Gastroesophageal sphincter (tissue), 4 donors: Measurements from ENCODE around the gene AATF. TPM values are rescaled to one million over a fixed set of nuclear protein-coding genes. Genes with fewer than 3 reads are reported as not detected.

Source experiments
- ATAC-seq: fragments of 150-250 bp; one replicate; pipeline ENCODE4 v1.9.1; 2016; ENCODE audit warnings: mild to moderate bottlenecking, moderate library complexity
- H3K27ac ChIP-seq, 4 donors: fragments of 200-600 bp; sonication (generic) in 3 of 4; 1 replicate in 3 of 4; 2 replicates in 1 of 4; pipeline ENCODE4 v1.5.1; 2016 to 2019
- H3K27me3 ChIP-seq: fragments of 200-600 bp; sonication (generic); one replicate; pipeline ENCODE4 v1.5.1; 2019
- H3K36me3 ChIP-seq, 2 donors: fragments of 200-600 bp; sonication (generic); one replicate each; pipeline ENCODE4 v1.5.1; 2019; ENCODE audit warnings: control low read depth in 1 of 2
- H3K4me1 ChIP-seq, 3 donors: fragments of 200-600 bp; sonication (generic); 1 replicate in 2 of 3; 2 replicates in 1 of 3; pipeline ENCODE4 v1.5.1; 2016 to 2019; ENCODE audit warnings: control low read depth in 2 of 3
- H3K4me3 ChIP-seq, 2 donors: fragments of 200-600 bp; sonication (generic); one replicate each; pipeline ENCODE4 v1.5.1; 2019; ENCODE audit warnings: mild to moderate bottlenecking in 1 of 2, moderate library complexity in 1 of 2
- H3K9me3 ChIP-seq, 3 donors: fragments of 200-600 bp; sonication (generic); one replicate each; pipeline ENCODE4 v1.5.1; 2017 to 2019; ENCODE audit warnings: control low read depth in 2 of 3
- EP300 ChIP-seq: sonication (generic); formaldehyde crosslinking; IDR thresholded peaks from one replicate; pipeline ENCODE4 v1.6.1; 2017; ENCODE audit warnings: antibody characterized with exemption, mild to moderate bottlenecking
- POLR2A ChIP-seq, 2 donors: fragments of 450-650 bp; IDR thresholded peaks; one replicate each; pipeline ENCODE4 v1.6.1; 2017; ENCODE audit warnings: antibody characterized with exemption in 2 of 2, mild to moderate bottlenecking in 2 of 2, moderate library complexity in 1 of 2
- POLR2AphosphoS5 ChIP-seq: sonication (generic); formaldehyde crosslinking; IDR thresholded peaks from one replicate; pipeline ENCODE4 v1.6.1; 2017; ENCODE audit warnings: antibody characterized with exemption
- WGBS, 2 donors: methylation state at CpG; one replicate each; pipeline ENCODE4 v1.1.5; 2018; ENCODE audit warnings: low coverage in 1 of 2; 5-methylcytosine and 5-hydroxymethylcytosine counted together
- total RNA-seq, 4 donors: library from RNA; depleted of rRNA; stranded (reverse); fragments of >200 nt; gene quantifications; one replicate each; pipeline ENCODE4 v1.1.0, GENCODE V29; 2016
- TF ChIP-seq, protein P1 (sequence below), 4 experiments: fragments of 200-600 bp in 2 of 4; fragments of 450-650 bp in 2 of 4; sonication (generic) in 1 of 4; IDR thresholded peaks; one replicate each; pipeline ENCODE4 v1.5.1; 2017 to 2019; ENCODE audit warnings: antibody characterized with exemption in 4 of 4, mild to moderate bottlenecking in 2 of 4, moderate library complexity in 2 of 4

AATF gene, protein sequence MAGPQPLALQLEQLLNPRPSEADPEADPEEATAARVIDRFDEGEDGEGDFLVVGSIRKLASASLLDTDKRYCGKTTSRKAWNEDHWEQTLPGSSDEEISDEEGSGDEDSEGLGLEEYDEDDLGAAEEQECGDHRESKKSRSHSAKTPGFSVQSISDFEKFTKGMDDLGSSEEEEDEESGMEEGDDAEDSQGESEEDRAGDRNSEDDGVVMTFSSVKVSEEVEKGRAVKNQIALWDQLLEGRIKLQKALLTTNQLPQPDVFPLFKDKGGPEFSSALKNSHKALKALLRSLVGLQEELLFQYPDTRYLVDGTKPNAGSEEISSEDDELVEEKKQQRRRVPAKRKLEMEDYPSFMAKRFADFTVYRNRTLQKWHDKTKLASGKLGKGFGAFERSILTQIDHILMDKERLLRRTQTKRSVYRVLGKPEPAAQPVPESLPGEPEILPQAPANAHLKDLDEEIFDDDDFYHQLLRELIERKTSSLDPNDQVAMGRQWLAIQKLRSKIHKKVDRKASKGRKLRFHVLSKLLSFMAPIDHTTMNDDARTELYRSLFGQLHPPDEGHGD
- total RNA-seq, result 10 to 100 TPM; 36.1 to 45.1 (median 38.5) TPM

DNA sequence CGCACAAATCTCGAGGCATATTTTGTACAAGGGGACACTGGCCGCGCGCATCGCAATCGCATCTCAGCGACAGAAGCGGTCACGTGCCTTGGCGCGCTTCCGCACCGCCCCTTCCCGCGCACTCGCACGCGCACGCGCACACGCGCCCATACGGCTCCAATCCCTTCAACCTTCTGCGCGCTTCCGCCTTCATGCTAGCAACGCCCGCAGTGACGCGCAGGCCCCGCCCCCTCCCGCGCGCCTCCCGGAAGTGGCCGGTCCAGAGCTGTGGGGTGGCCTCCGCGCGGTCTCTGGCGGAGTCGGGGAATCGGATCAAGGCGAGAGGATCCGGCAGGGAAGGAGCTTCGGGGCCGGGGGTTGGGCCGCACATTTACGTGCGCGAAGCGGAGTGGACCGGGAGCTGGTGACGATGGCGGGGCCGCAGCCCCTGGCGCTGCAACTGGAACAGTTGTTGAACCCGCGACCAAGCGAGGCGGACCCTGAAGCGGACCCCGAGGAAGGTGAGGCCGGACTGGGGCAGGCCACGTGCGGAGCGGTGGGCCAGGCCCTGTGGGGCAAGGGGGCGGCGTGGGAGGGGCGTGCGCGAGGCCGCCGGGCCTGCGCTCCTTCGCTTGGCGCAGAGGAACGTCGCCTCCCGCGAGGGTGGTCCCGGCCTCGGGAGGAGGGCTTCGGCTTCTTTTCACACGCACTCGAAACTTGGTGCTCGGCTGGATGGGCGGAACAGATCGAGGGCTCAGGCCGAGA lies at the start of gene AATF:
AATF (plus strand) TSS at position 238 of the 744 bp plus-strand sequence; CDS start at position 410, 172 bp downstream.
- H3K4me1 ChIP-seq, result peaks cover 3 to 40% (median 8%) of the 10 kb centered on the region in 3 donors
- H3K27me3 ChIP-seq, result peaks cover 37% of the 10 kb centered on the region
- H3K36me3 ChIP-seq, result peaks cover 0 to 31% of the 10 kb centered on the region in 2 donors
- ATAC-seq, result peak; percentile 99
- TF ChIP-seq EP300, result no peak
- TF ChIP-seq, protein P1, sequence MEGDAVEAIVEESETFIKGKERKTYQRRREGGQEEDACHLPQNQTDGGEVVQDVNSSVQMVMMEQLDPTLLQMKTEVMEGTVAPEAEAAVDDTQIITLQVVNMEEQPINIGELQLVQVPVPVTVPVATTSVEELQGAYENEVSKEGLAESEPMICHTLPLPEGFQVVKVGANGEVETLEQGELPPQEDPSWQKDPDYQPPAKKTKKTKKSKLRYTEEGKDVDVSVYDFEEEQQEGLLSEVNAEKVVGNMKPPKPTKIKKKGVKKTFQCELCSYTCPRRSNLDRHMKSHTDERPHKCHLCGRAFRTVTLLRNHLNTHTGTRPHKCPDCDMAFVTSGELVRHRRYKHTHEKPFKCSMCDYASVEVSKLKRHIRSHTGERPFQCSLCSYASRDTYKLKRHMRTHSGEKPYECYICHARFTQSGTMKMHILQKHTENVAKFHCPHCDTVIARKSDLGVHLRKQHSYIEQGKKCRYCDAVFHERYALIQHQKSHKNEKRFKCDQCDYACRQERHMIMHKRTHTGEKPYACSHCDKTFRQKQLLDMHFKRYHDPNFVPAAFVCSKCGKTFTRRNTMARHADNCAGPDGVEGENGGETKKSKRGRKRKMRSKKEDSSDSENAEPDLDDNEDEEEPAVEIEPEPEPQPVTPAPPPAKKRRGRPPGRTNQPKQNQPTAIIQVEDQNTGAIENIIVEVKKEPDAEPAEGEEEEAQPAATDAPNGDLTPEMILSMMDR (IDR thresholded peaks at IDR 0.05), result no peak
- TF ChIP-seq POLR2AphosphoS5, result peak; percentile 92
- TF ChIP-seq POLR2A (IDR thresholded peaks at IDR 0.05), result peak; percentile 60 to 69
- 0% methylated on average over 2 of the region's 90 CpGs; no CpG with 5 or more reads in 1 of the 2 donors for WGBS, 2 donors
- peak within 1 kb of the TSS; percentile 92 to 95 (median 93) for H3K27ac ChIP-seq
- H3K4me3 ChIP-seq, result peak within 1 kb of the TSS; percentile 80 to 86
- H3K9me3 ChIP-seq, result no peaks in the 10 kb centered on the region

DNA sequence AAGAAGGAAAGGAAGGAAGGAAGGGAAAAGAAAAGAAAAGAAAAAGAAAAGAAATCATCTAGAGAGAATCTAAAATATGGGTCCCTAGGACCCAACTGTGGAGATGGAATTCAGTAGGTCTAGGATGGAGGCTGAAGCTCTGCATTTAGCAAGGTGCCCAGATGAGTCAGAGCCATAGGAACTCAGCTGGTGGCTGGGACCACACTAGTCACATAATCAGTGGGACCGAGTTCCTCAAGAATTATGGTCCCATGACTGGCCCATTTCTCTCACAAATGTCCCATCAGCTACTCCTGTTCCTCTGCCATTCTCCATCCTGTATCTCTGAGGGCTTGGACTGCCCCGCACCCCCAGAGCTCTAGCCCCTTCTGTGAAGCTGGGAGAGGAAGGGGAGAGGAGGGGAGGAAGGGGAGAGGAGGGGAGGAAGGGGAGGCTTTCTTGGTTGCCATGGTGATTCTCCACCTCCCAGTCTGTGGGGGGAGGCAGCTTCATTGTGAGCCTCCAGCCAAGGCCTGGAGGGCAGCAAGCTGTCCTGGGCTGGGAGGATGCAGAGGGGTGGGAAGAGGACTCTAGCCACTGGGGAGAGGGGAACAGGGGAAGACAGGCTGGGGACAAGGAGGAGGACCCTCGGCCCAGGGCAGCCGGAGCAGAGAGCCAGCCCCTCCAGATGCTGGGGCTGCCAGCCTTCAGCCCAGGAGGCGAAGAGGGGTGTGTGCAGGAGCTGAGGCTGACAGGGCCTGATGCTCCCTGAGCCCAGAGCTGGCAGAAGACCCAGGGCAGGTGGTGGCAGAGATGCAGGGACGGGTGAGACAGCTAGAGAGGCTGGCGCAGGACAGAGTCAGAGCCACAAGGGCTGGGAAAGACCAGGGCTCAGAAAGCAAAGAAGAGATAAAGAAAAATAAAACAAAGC lies 49.2 kb upstream of the AATF start:
- Histone ChIP-seq H3K27me3 (peaks cover 50% of the 10 kb centered on the region), H3K9me3 (no peaks in the 10 kb centered on the region), H3K27ac (no peak overlapping the region), H3K4me1 (no peaks in the 10 kb centered on the region), H3K36me3 (no peaks in the 10 kb centered on the region), H3K4me3 (no peak overlapping the region)
- no peak for ATAC-seq
- TF ChIP-seq, protein P1 (IDR thresholded peaks at IDR 0.05), result no peak
- TF ChIP-seq EP300 (no peak), POLR2AphosphoS5 (no peak), POLR2A (IDR thresholded peaks at IDR 0.05) (no peak)
- WGBS, 2 donors, result 50 to 84% methylated on average over 2 to 5 of the region's 7 CpGs

DNA sequence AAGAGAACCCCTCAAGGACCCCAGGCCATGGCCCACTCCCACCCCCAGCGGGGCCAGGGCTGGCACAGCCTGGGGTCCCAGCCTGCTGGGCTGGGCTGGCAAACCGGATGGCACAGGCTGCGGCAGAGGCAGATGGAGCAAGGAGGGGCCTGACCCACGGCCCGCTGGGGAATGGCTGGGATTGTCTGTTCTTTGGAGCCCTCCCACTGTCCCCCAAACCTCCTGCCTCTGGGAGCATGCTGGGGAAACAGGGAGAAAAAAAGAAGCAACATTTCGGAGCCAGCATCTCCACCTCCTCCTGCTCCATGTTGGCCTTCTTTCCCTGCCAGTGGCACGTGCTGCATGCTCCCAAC lies 48.6 kb upstream of the AATF start:
- no peak for ATAC-seq
- TF ChIP-seq, protein P1 (IDR thresholded peaks at IDR 0.05), result no peak
- TF ChIP-seq EP300, result no peak
- TF ChIP-seq POLR2AphosphoS5, result no peak
- no peaks in the 10 kb centered on the region for H3K9me3 ChIP-seq
- 61 to 82% methylated on average over 2 to 7 of the region's 7 CpGs for WGBS, 2 donors
- no peaks in the 10 kb centered on the region for H3K4me1 ChIP-seq
- H3K4me3 ChIP-seq, result no peak overlapping the region
- H3K27me3 ChIP-seq, result peaks cover 47% of the 10 kb centered on the region
- no peaks in the 10 kb centered on the region for H3K36me3 ChIP-seq
- no peak overlapping the region for H3K27ac ChIP-seq

DNA sequence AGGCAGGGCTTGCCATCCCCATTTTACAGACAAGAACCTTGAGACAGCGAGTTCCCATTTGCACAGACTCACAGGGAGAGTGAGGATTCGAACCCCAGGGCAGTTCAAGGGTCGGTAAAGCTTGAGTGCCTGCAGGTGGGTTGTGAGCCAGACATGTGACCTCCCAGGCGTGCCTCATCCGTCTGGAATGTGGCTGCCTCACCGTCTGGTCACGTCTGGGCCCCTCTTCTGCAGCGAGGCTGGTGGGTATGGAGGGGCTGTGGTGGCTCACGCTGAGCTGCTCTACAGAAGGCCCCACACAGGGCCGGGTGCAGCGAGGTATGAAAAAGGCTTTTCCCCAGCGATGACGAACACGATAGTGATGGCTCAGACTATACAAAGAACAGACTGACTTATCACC lies 47.2 kb upstream of the AATF start:
- H3K9me3 ChIP-seq, result no peaks in the 10 kb centered on the region
- TF ChIP-seq POLR2AphosphoS5 (no peak), POLR2A (IDR thresholded peaks at IDR 0.05) (no peak), EP300 (no peak)
- TF ChIP-seq, protein P1 (IDR thresholded peaks at IDR 0.05), result no peak
- H3K27me3 ChIP-seq, result peaks cover 46% of the 10 kb centered on the region
- 69% methylated on average over 2 of the region's 14 CpGs; no CpG with 5 or more reads in 1 of the 2 donors for WGBS, 2 donors
- H3K4me1 ChIP-seq, result no peaks in the 10 kb centered on the region
- no peak overlapping the region for H3K4me3 ChIP-seq
- H3K36me3 ChIP-seq, result no peaks in the 10 kb centered on the region
- H3K27ac ChIP-seq, result no peak overlapping the region
- ATAC-seq, result no peak
